Tibial nerve (tissue), 4 donors: ENCODE measurements around the gene LAP3.

ENCODE experiments used
- EP300 ChIP-seq, 2 donors: sonication (generic); formaldehyde crosslinking; IDR thresholded peaks; one replicate each; pipeline ENCODE4 v1.6.1; 2017; ENCODE audit warnings: antibody characterized with exemption in 2 of 2, mild to moderate bottlenecking in 1 of 2
- POLR2A ChIP-seq, 2 donors: fragments of 450-650 bp; IDR thresholded peaks; one replicate each; pipeline ENCODE4 v1.6.1; 2017; ENCODE audit warnings: antibody characterized with exemption in 2 of 2, mild to moderate bottlenecking in 2 of 2, moderate library complexity in 2 of 2
- TF ChIP-seq, protein P1 (sequence below), 5 experiments: fragments of 200-600 bp in 3 of 5; fragments of 450-650 bp in 2 of 5; sonication (generic) in 3 of 5; IDR thresholded peaks; one replicate each; pipeline ENCODE4 v1.5.1; 2016 to 2019; ENCODE audit warnings: antibody characterized with exemption in 5 of 5, mild to moderate bottlenecking in 3 of 5, moderate library complexity in 2 of 5

DNA sequence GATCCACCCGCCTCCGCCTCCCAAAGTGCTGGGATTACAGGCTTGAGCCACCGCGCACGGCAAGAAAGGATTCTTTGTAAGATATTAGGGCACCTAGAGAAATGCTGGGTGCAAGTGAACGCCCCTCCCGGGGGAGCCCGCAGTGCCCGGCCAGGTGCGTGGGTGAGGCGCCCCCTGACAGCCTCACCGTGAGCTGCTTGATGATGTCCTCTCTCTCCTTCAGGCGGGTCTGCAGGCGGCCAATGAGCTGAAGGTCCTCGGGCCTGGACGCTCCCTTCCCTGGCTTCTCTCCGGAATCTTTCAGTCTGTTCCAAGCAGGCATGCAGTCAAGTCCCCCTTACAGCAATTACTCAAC, 59.3 kb downstream of the LAP3 start:
- TF ChIP-seq, protein P1, sequence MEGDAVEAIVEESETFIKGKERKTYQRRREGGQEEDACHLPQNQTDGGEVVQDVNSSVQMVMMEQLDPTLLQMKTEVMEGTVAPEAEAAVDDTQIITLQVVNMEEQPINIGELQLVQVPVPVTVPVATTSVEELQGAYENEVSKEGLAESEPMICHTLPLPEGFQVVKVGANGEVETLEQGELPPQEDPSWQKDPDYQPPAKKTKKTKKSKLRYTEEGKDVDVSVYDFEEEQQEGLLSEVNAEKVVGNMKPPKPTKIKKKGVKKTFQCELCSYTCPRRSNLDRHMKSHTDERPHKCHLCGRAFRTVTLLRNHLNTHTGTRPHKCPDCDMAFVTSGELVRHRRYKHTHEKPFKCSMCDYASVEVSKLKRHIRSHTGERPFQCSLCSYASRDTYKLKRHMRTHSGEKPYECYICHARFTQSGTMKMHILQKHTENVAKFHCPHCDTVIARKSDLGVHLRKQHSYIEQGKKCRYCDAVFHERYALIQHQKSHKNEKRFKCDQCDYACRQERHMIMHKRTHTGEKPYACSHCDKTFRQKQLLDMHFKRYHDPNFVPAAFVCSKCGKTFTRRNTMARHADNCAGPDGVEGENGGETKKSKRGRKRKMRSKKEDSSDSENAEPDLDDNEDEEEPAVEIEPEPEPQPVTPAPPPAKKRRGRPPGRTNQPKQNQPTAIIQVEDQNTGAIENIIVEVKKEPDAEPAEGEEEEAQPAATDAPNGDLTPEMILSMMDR (IDR thresholded peaks at IDR 0.05): no peak
- TF ChIP-seq POLR2A (IDR thresholded peaks at IDR 0.05) (no peak), EP300 (IDR thresholded peaks at IDR 0.05) (no peak)
